Brain microvascular endothelial cell (primary cell): Measurements from ENCODE around the gene HLA-DMA.

ENCODE experiments used
- DNase-seq: peaks from one replicate; pipeline ENCODE4 v3.0.0-alpha.2; 2020
- H3K27ac ChIP-seq: fragments of 250-450 bp; sonication (Bioruptor Pico); 2 replicates; pipeline ENCODE4 v1.5.1; 2020; ENCODE audit warnings: mild to moderate bottlenecking, moderate library complexity
- H3K27me3 ChIP-seq: fragments of 250-450 bp; sonication (Bioruptor Pico); replicated peaks from 2 replicates; pipeline ENCODE4 v1.5.1; 2020; ENCODE audit warnings: mild to moderate bottlenecking
- H3K36me3 ChIP-seq: fragments of 250-450 bp; sonication (Bioruptor Pico); replicated peaks from 2 replicates; pipeline ENCODE4 v1.5.1; 2020; ENCODE audit warnings: mild to moderate bottlenecking
- H3K4me3 ChIP-seq: 2 replicates; pipeline ENCODE4 v1.5.1; 2011; ENCODE audit warnings: low read depth, mild to moderate bottlenecking, control low read depth, low read length, moderate library complexity
- in situ Hi-C: cut with HindIII; loops from 2 replicates; pipeline ENCODE4 v1.10.0; 2017; ENCODE audit warnings: low sequenced_read_pairs, low pct_ligation_motif_present
- TF ChIP-seq, protein P1 (sequence below): IDR thresholded peaks from 2 replicates; pipeline ENCODE4 v1.5.1; 2011; ENCODE audit warnings: low read depth, mild to moderate bottlenecking, moderate library complexity, low read length, control low read depth, inconsistent platforms; ENCODE audit errors: missing control alignments

Gene HLA-DMA

DNA sequence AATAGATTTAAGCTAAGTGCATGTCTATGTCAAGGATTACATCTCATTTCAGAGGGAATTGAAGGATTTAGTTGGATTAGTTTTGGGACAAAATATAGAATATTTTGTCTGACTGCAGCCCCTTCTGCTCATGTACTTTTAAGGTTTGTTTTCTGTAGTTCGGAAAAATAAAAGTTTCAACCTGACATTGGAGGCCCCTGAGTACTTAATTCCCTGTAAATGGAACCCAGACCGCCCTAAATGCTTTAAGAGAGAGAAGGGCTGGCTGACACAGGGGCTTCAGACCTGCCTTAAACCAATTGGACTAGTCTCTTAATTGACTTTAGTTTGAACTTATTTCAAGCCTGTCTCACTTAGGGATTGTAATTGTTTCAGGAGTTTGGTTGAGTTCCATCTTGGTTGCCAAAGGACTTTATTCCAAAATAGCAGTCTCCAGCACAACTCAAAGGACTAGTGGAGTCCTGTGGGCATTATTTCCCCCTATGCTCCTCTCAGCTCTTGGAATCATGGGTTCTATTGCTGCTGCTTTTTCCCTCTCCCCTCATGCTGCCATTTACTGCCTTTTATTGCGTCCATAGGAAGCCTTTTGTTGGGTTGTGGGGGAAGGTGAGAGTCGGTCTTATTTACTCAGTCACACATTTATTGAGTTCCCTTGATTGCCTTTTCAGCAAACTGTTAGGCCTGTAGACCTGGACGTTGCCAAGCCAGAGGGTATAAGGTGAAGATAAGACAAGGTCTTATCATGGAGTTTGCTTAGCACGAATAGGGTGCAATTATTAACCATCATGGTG lies 30.0 kb upstream of the HLA-DMA start:
- no peak for DNase-seq
- Histone ChIP-seq H3K27ac (no peak overlapping the region), H3K27me3 (no peaks in the 10 kb centered on the region), H3K36me3 (peaks cover 53% of the 10 kb centered on the region), H3K4me3 (no peak overlapping the region)
- TF ChIP-seq, protein P1, sequence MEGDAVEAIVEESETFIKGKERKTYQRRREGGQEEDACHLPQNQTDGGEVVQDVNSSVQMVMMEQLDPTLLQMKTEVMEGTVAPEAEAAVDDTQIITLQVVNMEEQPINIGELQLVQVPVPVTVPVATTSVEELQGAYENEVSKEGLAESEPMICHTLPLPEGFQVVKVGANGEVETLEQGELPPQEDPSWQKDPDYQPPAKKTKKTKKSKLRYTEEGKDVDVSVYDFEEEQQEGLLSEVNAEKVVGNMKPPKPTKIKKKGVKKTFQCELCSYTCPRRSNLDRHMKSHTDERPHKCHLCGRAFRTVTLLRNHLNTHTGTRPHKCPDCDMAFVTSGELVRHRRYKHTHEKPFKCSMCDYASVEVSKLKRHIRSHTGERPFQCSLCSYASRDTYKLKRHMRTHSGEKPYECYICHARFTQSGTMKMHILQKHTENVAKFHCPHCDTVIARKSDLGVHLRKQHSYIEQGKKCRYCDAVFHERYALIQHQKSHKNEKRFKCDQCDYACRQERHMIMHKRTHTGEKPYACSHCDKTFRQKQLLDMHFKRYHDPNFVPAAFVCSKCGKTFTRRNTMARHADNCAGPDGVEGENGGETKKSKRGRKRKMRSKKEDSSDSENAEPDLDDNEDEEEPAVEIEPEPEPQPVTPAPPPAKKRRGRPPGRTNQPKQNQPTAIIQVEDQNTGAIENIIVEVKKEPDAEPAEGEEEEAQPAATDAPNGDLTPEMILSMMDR: no peak
- in situ Hi-C loops: no loop called here

- DNase-seq: no peak
- TF ChIP-seq, protein P1: no peak
- H3K4me3 ChIP-seq: no peak overlapping the region
- H3K27me3 ChIP-seq: no peaks in the 10 kb centered on the region
- no peak overlapping the region for H3K27ac ChIP-seq
- peaks cover 60% of the 10 kb centered on the region for H3K36me3 ChIP-seq
- in situ Hi-C loops: no loop called here
Observed at GRCh38 chr6:32982084-32982701, 29.3 kb upstream of the HLA-DMA start.

DNA sequence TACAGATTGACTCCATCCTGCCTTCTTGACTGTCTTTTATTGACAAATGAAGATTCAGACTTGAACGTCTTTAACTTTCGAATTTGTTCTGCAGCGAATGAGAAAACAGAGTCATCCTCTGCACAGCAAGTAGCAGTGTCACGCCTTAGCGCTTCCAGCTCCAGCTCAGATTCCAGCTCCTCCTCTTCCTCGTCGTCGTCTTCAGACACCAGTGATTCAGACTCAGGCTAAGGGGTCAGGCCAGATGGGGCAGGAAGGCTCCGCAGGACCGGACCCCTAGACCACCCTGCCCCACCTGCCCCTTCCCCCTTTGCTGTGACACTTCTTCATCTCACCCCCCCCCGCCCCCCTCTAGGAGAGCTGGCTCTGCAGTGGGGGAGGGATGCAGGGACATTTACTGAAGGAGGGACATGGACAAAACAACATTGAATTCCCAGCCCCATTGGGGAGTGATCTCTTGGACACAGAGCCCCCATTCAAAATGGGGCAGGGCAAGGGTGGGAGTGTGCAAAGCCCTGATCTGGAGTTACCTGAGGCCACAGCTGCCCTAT lies 27.7 kb upstream of the HLA-DMA start:
- Histone ChIP-seq H3K27ac (no peak overlapping the region), H3K4me3 (no peak overlapping the region), H3K36me3 (peaks cover 76% of the 10 kb centered on the region), H3K27me3 (no peaks in the 10 kb centered on the region)
- no peak for DNase-seq
- TF ChIP-seq, protein P1: no peak
- in situ Hi-C loops: no loop called here

- H3K4me3 ChIP-seq: no peak overlapping the region
- TF ChIP-seq, protein P1: no peak
- H3K27me3 ChIP-seq: no peaks in the 10 kb centered on the region
- in situ Hi-C loops: no loop called here
- no peak overlapping the region for H3K27ac ChIP-seq
- H3K36me3 ChIP-seq: peaks cover 81% of the 10 kb centered on the region
- DNase-seq: no peak
Observed at GRCh38 chr6:32979720-32980487, 27.0 kb upstream of the HLA-DMA start.

GRCh38 chr6:32977953-32978324 lies 25.0 kb upstream of the HLA-DMA start:
- TF ChIP-seq, protein P1: no peak
- in situ Hi-C loops: no loop called here
- no peaks in the 10 kb centered on the region for H3K27me3 ChIP-seq
- DNase-seq: no peak
- no peak overlapping the region for H3K27ac ChIP-seq
- peaks cover 92% of the 10 kb centered on the region for H3K36me3 ChIP-seq
- no peak overlapping the region for H3K4me3 ChIP-seq
